Measurements from ENCODE around the gene APOBEC3B. TPM values are rescaled to one million over a fixed set of nuclear protein-coding genes. Genes with fewer than 3 reads are reported as not detected.

APOBEC3B gene
- total and polyA plus RNA-seq, 9 of the 15 experiments (the other 6 are each of a cell fraction or from before 2014, with no cell fraction given), result 5.9 to 166 (median 43.2) TPM

- no peak for TF ChIP-seq PRDM10 (IDR thresholded peaks at IDR 0.05; ENCODE audit: partially characterized antibody)
- no peak for TF ChIP-seq BCLAF1 (IDR thresholded peaks at IDR 0.05; ENCODE audit: borderline replicate concordance in 1 of 2, control insufficient read depth in 1 of 2, low read depth in 2 of 2, low read length in 1 of 2)
- no peak for TF ChIP-seq COPS2 (conservative IDR thresholded peaks at IDR 0.05)
These were observed 46.5 kb upstream of the APOBEC3B start (continued) for GRCh38 chr22:38935616-38936015.

All from K562 (cell line).